T-cell (primary cell): ENCODE data around the gene TUBA1C. TPM values are rescaled to one million over a fixed set of nuclear protein-coding genes. Genes with fewer than 3 reads are reported as not detected.

ENCODE experiments used
- ATAC-seq, 4 experiments: fragments of 200-7000 bp in 3 of 4; fragments of 150-1000 bp in 1 of 4; cut with Tn5 transposase; replicated peaks in 1 of 4; 1 replicate in 3 of 4; 2 replicates in 1 of 4; pipeline ENCODE4 v1.10.0; 2021; ENCODE audit warnings: moderate library complexity in 3 of 4, mild to moderate bottlenecking in 2 of 4, moderate number of reproducible peaks in 1 of 4
- CTCF ChIA-PET, 2 donors: fragments of 300-600 bp; sonication (Branson Sonifier 250); formaldehyde crosslinking; loops; one replicate each; lab custom pipeline; 2022; ENCODE audit warnings: antibody characterized with exemption in 2 of 2; lab: Charles Lee
- POLR2A ChIA-PET, 2 donors: fragments of 300-600 bp; sonication (Branson Sonifier 250); formaldehyde crosslinking; loops; one replicate each; lab custom pipeline; 2022; ENCODE audit warnings: antibody characterized with exemption in 2 of 2; lab: Charles Lee
- DNase-seq, 35 experiments: peaks; one replicate each; pipeline versions ENCODE4 v3.0.0 to v3.0.0-alpha.2; 2013 to 2023
- H3K27ac ChIP-seq: one replicate; pipeline ENCODE4 v1.5.1; 2013; ENCODE audit warnings: low read length
- H3K27me3 ChIP-seq, 2 experiments: replicated peaks in 1 of 2; 1 replicate in 1 of 2; 2 replicates in 1 of 2; pipeline versions ENCODE4 v1.6.1 to v1.7.0; 2013; ENCODE audit warnings: low read length in 1 of 2, mixed read lengths in 1 of 2; ENCODE audit not compliant: control insufficient read depth in 2 of 2, insufficient read depth in 2 of 2; ENCODE audit errors: extremely low read depth in 1 of 2
- H3K36me3 ChIP-seq, 2 donors: 1 replicate in 1 of 2; 2 replicates in 1 of 2; pipeline versions ENCODE4 v1.6.1 to v1.7.0; 2013; ENCODE audit warnings: low read length in 1 of 2; ENCODE audit not compliant: control insufficient read depth in 2 of 2, insufficient read depth in 1 of 2; ENCODE audit errors: extremely low read depth in 1 of 2
- H3K4me1 ChIP-seq, 2 experiments: 1 replicate in 1 of 2; 2 replicates in 1 of 2; pipeline versions ENCODE4 v1.6.1 to v1.7.0; 2013; ENCODE audit warnings: low read length in 2 of 2, mixed read lengths in 1 of 2; ENCODE audit not compliant: insufficient read depth in 2 of 2, control insufficient read depth in 1 of 2; ENCODE audit errors: extremely low read depth in 1 of 2
- H3K4me3 ChIP-seq, 2 donors: 1 replicate in 1 of 2; 2 replicates in 1 of 2; pipeline versions ENCODE4 v1.5.1 to v1.7.0; 2013; ENCODE audit warnings: mild to moderate bottlenecking in 2 of 2, low read length in 1 of 2, moderate library complexity in 1 of 2; ENCODE audit not compliant: control insufficient read depth in 1 of 2; ENCODE audit errors: extremely low read depth in 1 of 2
- H3K9me3 ChIP-seq: 2 replicates; pipeline ENCODE4 v1.7.0; 2013
- H3K27ac Mint-ChIP-seq, 2 donors: one replicate each; pipeline ENCODE4 v1.8.0; 2020 to 2021; ENCODE audit warnings: mild to moderate bottlenecking in 2 of 2, mixed read lengths in 2 of 2
- H3K27me3 Mint-ChIP-seq, 2 donors: one replicate each; pipeline ENCODE4 v1.8.0; 2021 to 2022; ENCODE audit warnings: mixed read lengths in 2 of 2
- H3K36me3 Mint-ChIP-seq: one replicate; pipeline ENCODE4 v1.8.0; 2021; ENCODE audit warnings: mixed read lengths
- H3K4me1 Mint-ChIP-seq, 3 donors: one replicate each; pipeline ENCODE4 v1.8.0; 2020 to 2022; ENCODE audit warnings: mixed read lengths in 3 of 3, mild to moderate bottlenecking in 1 of 3
- H3K4me3 Mint-ChIP-seq, 3 donors: one replicate each; pipeline ENCODE4 v1.8.0; 2020 to 2022; ENCODE audit warnings: mild to moderate bottlenecking in 3 of 3, mixed read lengths in 3 of 3, moderate library complexity in 3 of 3
- H3K9me3 Mint-ChIP-seq, 3 donors: one replicate each; pipeline ENCODE4 v1.8.0; 2020 to 2022; ENCODE audit warnings: mixed read lengths in 3 of 3
- WGBS: methylation state at CpG from one replicate; pipeline ENCODE4 v1.1.5; 2013; ENCODE audit warnings: missing lambda C conversion rate; ENCODE audit not compliant: insufficient coverage; 5-methylcytosine and 5-hydroxymethylcytosine counted together
- total RNA-seq, 35 experiments: library from RNA in 6 of 35; stranded (reverse) in 6 of 35; fragments of 120-200 nt in 1 of 35; gene quantifications; one replicate each; pipeline versions ENCODE4 v1.2.1 to v1.2.4 and lab custom pipeline; 2013 to 2026

TUBA1C gene
- 10 to 100 TPM; 16.4 to 53.7 (median 48.4) TPM for total RNA-seq
- 30.9 TPM for total RNA-seq (2013)
- total RNA-seq (lab: John Stamatoyannopoulos, UW): 19.2 to 424 (median 43.5) reads per million in 29 experiments

- POLR2A ChIA-PET: interaction anchor here in 1 of 2 donors (0.7 kb wide), 1 partner anchor 1000 kb away, joined by 5 read pairs; no protein-coding TSS in a partner anchor
- peak within 1 kb of the TSS; percentile 79 for H3K27ac ChIP-seq
- peak within 1 kb of the TSS; percentile 79 to 82 for H3K4me3 ChIP-seq
- Mint-ChIP-seq H3K4me3 (peak within 1 kb of the TSS; percentile 91 to 97 (median 94)), H3K27ac (peak within 1 kb of the TSS; percentile 92 to 96), H3K27me3 (no peaks in the 10 kb centered on the region), H3K9me3 (no peaks in the 10 kb centered on the region), H3K4me1 (peaks cover 19 to 36% (median 27%) of the 10 kb centered on the region in 3 donors), H3K36me3 (peaks cover 9% of the 10 kb centered on the region)
- peaks cover 2 to 33% of the 10 kb centered on the region in 2 experiments for H3K4me1 ChIP-seq
- under 1% methylated on average over 44 of the region's 61 CpGs for WGBS
- peaks cover 0 to 2% of the 10 kb centered on the region in 2 donors for H3K36me3 ChIP-seq
- H3K27me3 ChIP-seq: no peaks in the 10 kb centered on the region
- no peaks in the 10 kb centered on the region for H3K9me3 ChIP-seq
- peak; percentile 91 to 93 (median 92) for ATAC-seq
- CTCF ChIA-PET: interaction anchor here in 1 of 2 donors (0.6 to 0.7 kb wide), 4 partner anchors 30 to 93 kb away, joined by 3 to 4 read pairs (median 3); no protein-coding TSS in a partner anchor
- DNase-seq: peak; percentile 49 to 89 (median 70)
Observed at GRCh38 chr12:49264873-49265792, at the start of gene TUBA1C. Gene TUBA1C (plus strand): TSS chr12:49265082. CDS start chr12:49265182, 100 bp downstream.

- ATAC-seq: no peak
- Histone ChIP-seq H3K27ac (no peak overlapping the region), H3K9me3 (no peaks in the 10 kb centered on the region), H3K4me1 (no peaks in the 10 kb centered on the region), H3K4me3 (no peak overlapping the region), H3K36me3 (no peaks in the 10 kb centered on the region), H3K27me3 (peaks cover 0 to 2% of the 10 kb centered on the region in 2 experiments)
- ChIA-PET POLR2A (no interaction called here), CTCF (no interaction called here)
- Mint-ChIP-seq H3K27ac (no peak overlapping the region), H3K9me3 (no peaks in the 10 kb centered on the region), H3K4me1 (no peaks in the 10 kb centered on the region), H3K27me3 (peaks cover 0 to 5% of the 10 kb centered on the region in 2 donors), H3K4me3 (no peak overlapping the region), H3K36me3 (no peaks in the 10 kb centered on the region)
- no peak for DNase-seq
- 96% methylated on average over 3 of the region's 11 CpGs for WGBS
Observed at GRCh38 chr12:49219417-49220026, 45.4 kb upstream of the TUBA1C start.

- DNase-seq (no peak), ATAC-seq (no peak)
- Mint-ChIP-seq H3K27ac (no peak overlapping the region), H3K4me1 (no peaks in the 10 kb centered on the region), H3K36me3 (no peaks in the 10 kb centered on the region), H3K4me3 (no peak overlapping the region), H3K9me3 (no peaks in the 10 kb centered on the region), H3K27me3 (no peaks in the 10 kb centered on the region)
- Histone ChIP-seq H3K36me3 (no peaks in the 10 kb centered on the region), H3K27ac (no peak overlapping the region), H3K4me1 (no peaks in the 10 kb centered on the region), H3K9me3 (no peaks in the 10 kb centered on the region), H3K4me3 (no peak overlapping the region), H3K27me3 (peaks cover 0 to 2% of the 10 kb centered on the region in 2 experiments)
- ChIA-PET POLR2A (no interaction called here), CTCF (interaction anchor here in 1 of 2 donors (0.6 to 0.7 kb wide), 2 partner anchors 17 to 19 kb away, joined by 3 to 4 read pairs; no protein-coding TSS in a partner anchor)
- WGBS: no CpG with 5 or more reads among the region's 4 CpGs
Observed at GRCh38 chr12:49220972-49221371, 43.9 kb upstream of the TUBA1C start.

GRCh38 chr12:49223122-49223521, 41.8 kb upstream of the TUBA1C start:
- no peak overlapping the region for H3K4me3 Mint-ChIP-seq
- no peak for DNase-seq
- no peaks in the 10 kb centered on the region for H3K9me3 Mint-ChIP-seq
- ChIA-PET CTCF (interaction anchor here (0.6 to 1.2 kb wide), 5 partner anchors 13 to 144 kb away, joined by 3 to 4 read pairs (median 3); partner anchors contain the start of gene SPATS2 (in 1 of the 2)), POLR2A (interaction anchor here (0.6 to 1.4 kb wide), 3 partner anchors 26 to 835 kb away, joined by 3 to 10 read pairs (median 4); partner anchors contain the start of gene TUBA1A (in 1 of the 2))
- no peaks in the 10 kb centered on the region for H3K4me1 Mint-ChIP-seq
- H3K36me3 ChIP-seq: no peaks in the 10 kb centered on the region
- no peaks in the 10 kb centered on the region for H3K4me1 ChIP-seq
- ATAC-seq: no peak
- H3K27ac ChIP-seq: no peak overlapping the region
- 100% methylated on average over 1 of the region's 1 CpG for WGBS
- no peaks in the 10 kb centered on the region for H3K36me3 Mint-ChIP-seq
- no peaks in the 10 kb centered on the region for H3K9me3 ChIP-seq
- no peak overlapping the region for H3K27ac Mint-ChIP-seq
- H3K27me3 Mint-ChIP-seq: no peaks in the 10 kb centered on the region
- no peaks in the 10 kb centered on the region for H3K27me3 ChIP-seq
- H3K4me3 ChIP-seq: no peak overlapping the region

GRCh38 chr12:49223590-49224369, 41.1 kb upstream of the TUBA1C start:
- no peaks in the 10 kb centered on the region for H3K36me3 Mint-ChIP-seq
- no peaks in the 10 kb centered on the region for H3K4me1 Mint-ChIP-seq
- Histone ChIP-seq H3K4me1 (no peaks in the 10 kb centered on the region), H3K9me3 (no peaks in the 10 kb centered on the region), H3K36me3 (no peaks in the 10 kb centered on the region), H3K27me3 (no peaks in the 10 kb centered on the region), H3K27ac (no peak overlapping the region), H3K4me3 (no peak overlapping the region)
- 100% methylated on average over 1 of the region's 3 CpGs for WGBS
- no peaks in the 10 kb centered on the region for H3K9me3 Mint-ChIP-seq
- ATAC-seq (no peak), DNase-seq (no peak)
- POLR2A ChIA-PET: interaction anchor here (0.6 to 1.4 kb wide), 3 partner anchors 35 to 982 kb away, joined by 3 to 10 read pairs (median 5); partner anchors contain the start of gene TUBA1A (in 1 of the 2)
- CTCF ChIA-PET: interaction anchor here (0.6 to 1.3 kb wide), 5 partner anchors 12 to 143 kb away, joined by 3 to 5 read pairs (median 4); partner anchors contain the start of gene SPATS2 (in 1 of the 2)
- no peak overlapping the region for H3K27ac Mint-ChIP-seq
- H3K27me3 Mint-ChIP-seq: no peaks in the 10 kb centered on the region
- H3K4me3 Mint-ChIP-seq: no peak overlapping the region
